ENCODE results near the gene EID2B. TPM values are rescaled to one million over a fixed set of nuclear protein-coding genes. Genes with fewer than 3 reads are reported as not detected.

The EID2B gene
- total and polyA plus RNA-seq, 9 of the 15 experiments (the other 6 are each of a cell fraction or from before 2014, with no cell fraction given), result 2.8 to 8.8 (median 4.8) TPM

- no peak for TF ChIP-seq E2F4 (CRISPR knock-in tag; IDR thresholded peaks at IDR 0.05; ENCODE audit: low read depth)
- peak; percentile 46 to 68 for TF ChIP-seq RAD21 (CRISPR knock-in tag; conservative IDR thresholded peaks at IDR 0.05 in 1 of 2, IDR thresholded peaks at IDR 0.05 in 1 of 2)
- TF ChIP-seq HNRNPL (IDR thresholded peaks at IDR 0.05; ENCODE audit: low read depth, low read length), result 0 out of 2 replicates have a peak, but pooled peaks have one; percentile 24
- no peak for TF ChIP-seq NFIC (IDR thresholded peaks at IDR 0.05)
- TF ChIP-seq ZNF24 (IDR thresholded peaks at IDR 0.05), result peak; percentile 74
- TF ChIP-seq PCBP2 (IDR thresholded peaks at IDR 0.05; ENCODE audit: low read depth, low read length, poor library complexity, severe bottlenecking), result no peak
- TF ChIP-seq POLR2AphosphoS5 (IDR thresholded peaks at IDR 0.05; ENCODE audit: control insufficient read depth, insufficient read depth, low read depth, low read length), result 0 out of 2 replicates have a peak, but pooled peaks have one; percentile 56
- TF ChIP-seq SMAD4 (CRISPR knock-in tag; conservative IDR thresholded peaks at IDR 0.05), result peak; percentile 69
- TF ChIP-seq RCOR1 (IDR thresholded peaks at IDR 0.05; ENCODE audit: borderline replicate concordance in 1 of 2, low read depth in 2 of 2, low read length in 2 of 2), result peak in 1 of 2 experiments; percentile 71; a peak in 2 of 4 replicates
- peak; percentile 92 for TF ChIP-seq MEIS2 (IDR thresholded peaks at IDR 0.05; ENCODE audit: partially characterized antibody)
- TF ChIP-seq ZNF175 (CRISPR knock-in tag; IDR thresholded peaks at IDR 0.05; ENCODE audit: low read depth), result no peak
- TF ChIP-seq ZNF384 (IDR thresholded peaks at IDR 0.05; ENCODE audit: low read depth, low read length), result 0 out of 2 replicates have a peak, but pooled peaks have one; percentile 14
- peak; percentile 58; the same call in 1 of the 2 replicates for TF ChIP-seq CTBP1 (IDR thresholded peaks at IDR 0.05; ENCODE audit: borderline replicate concordance)
- TF ChIP-seq MGA (IDR thresholded peaks at IDR 0.05), result peak; percentile 24; the same call in 1 of the 2 replicates
Measured at GRCh38 chr19:39539518-39540332, 7.1 kb upstream of the EID2B start, which contains the start of gene EID2 (continued).
